ENCODE results near the gene SIGLEC15.

Gene SIGLEC15

DNA sequence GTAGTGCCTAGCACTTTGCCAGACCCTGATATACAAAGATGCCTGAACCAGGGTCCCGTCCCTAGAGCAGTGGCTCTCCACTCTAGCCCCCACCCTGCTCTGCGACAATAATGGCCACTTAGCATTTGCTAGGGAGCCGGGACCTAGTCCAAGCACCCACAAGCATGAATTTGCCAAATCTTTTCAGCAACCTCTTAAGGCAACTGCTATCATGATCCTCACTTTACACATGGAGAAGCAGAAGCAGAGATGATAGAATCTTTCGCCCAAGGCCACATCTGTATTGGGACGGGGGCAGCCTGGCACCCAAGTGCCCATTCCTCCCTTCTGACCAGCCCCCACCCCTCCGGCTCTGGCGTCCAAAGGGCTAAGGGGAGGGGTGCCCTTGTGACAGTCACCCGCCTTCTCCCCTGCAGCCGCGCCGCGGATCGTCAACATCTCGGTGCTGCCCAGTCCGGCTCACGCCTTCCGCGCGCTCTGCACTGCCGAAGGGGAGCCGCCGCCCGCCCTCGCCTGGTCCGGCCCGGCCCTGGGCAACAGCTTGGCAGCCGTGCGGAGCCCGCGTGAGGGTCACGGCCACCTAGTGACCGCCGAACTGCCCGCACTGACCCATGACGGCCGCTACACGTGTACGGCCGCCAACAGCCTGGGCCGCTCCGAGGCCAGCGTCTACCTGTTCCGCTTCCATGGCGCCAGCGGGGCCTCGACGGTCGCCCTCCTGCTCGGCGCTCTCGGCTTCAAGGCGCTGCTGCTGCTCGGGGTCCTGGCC is 13.0 kb downstream of the SIGLEC15 start:
- Histone ChIP-seq H3K4me3 (replicated peaks; ENCODE audit: low read depth, low read length) (no peak overlapping the region), H3K27me3 (replicated peaks; ENCODE audit: control insufficient read depth, insufficient read depth, low read length) (no peaks in the 10 kb centered on the region; the same call in 1 of the 2 replicates), H3K36me3 (ENCODE audit: control insufficient read depth, insufficient read depth, low read length) (no peaks in the 10 kb centered on the region)
- DNase-seq (ENCODE audit: extremely low read depth, insufficient read length), result no peak
- TF ChIP-seq, protein P1, sequence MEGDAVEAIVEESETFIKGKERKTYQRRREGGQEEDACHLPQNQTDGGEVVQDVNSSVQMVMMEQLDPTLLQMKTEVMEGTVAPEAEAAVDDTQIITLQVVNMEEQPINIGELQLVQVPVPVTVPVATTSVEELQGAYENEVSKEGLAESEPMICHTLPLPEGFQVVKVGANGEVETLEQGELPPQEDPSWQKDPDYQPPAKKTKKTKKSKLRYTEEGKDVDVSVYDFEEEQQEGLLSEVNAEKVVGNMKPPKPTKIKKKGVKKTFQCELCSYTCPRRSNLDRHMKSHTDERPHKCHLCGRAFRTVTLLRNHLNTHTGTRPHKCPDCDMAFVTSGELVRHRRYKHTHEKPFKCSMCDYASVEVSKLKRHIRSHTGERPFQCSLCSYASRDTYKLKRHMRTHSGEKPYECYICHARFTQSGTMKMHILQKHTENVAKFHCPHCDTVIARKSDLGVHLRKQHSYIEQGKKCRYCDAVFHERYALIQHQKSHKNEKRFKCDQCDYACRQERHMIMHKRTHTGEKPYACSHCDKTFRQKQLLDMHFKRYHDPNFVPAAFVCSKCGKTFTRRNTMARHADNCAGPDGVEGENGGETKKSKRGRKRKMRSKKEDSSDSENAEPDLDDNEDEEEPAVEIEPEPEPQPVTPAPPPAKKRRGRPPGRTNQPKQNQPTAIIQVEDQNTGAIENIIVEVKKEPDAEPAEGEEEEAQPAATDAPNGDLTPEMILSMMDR (IDR thresholded peaks at IDR 0.05; ENCODE audit: insufficient read depth, low read length, poor library complexity, severe bottlenecking), result no peak

DNA sequence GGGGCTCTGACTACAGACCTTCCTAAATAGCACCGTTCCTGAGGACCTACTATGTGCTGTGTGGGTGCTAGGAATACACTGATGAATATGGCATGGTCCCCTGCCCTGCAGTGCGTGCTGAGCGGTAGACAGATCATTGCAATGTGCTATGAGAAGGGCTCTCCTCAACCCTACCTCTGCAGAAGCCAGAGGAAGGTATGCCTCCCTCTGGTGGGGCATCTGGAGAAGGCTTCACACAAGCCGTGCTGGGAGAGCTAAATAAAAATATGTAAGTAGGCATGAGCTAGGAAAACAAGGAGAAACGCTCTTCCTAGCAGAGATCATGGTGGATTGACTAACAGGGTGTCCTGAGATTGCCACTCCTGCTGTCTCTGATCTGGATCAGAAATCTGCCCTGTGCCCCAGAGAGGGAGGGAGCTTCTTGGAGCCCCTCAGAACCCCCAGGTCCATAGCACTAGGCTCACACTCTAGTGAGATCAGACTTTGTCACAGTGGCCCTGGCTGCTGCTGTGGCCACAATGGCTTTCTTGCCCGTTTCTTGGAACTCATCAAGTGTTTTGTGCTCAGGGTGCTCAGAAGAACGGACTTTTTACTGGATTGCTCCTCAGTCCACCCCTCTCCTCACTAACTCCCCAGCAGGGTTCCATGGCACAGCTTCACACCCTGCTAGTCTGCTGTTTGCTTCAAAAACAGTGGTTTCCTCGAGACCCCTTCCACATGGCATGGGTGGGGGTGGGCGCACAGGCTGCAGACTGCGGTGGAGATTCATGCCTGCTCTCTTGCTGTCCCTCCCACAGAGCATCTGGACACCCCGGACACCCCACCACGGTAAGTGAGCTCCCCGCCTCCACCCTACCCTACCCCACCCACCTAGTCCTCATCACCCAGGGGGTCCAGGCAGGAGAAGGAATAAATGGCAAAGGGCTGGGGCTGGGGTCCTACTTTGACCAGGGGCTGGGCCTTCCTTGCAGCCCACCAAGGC is 14.2 kb downstream of the SIGLEC15 start:
- no peak for DNase-seq (ENCODE audit: extremely low read depth, insufficient read length)
- H3K36me3 ChIP-seq (ENCODE audit: control insufficient read depth, insufficient read depth, low read length), result no peaks in the 10 kb centered on the region
- TF ChIP-seq, protein P1 (IDR thresholded peaks at IDR 0.05; ENCODE audit: insufficient read depth, low read length, poor library complexity, severe bottlenecking), result peak; percentile 36
- no peaks in the 10 kb centered on the region; the same call in 1 of the 2 replicates for H3K27me3 ChIP-seq (replicated peaks; ENCODE audit: control insufficient read depth, insufficient read depth, low read length)
- H3K4me3 ChIP-seq (replicated peaks; ENCODE audit: low read depth, low read length), result no peak overlapping the region

DNA sequence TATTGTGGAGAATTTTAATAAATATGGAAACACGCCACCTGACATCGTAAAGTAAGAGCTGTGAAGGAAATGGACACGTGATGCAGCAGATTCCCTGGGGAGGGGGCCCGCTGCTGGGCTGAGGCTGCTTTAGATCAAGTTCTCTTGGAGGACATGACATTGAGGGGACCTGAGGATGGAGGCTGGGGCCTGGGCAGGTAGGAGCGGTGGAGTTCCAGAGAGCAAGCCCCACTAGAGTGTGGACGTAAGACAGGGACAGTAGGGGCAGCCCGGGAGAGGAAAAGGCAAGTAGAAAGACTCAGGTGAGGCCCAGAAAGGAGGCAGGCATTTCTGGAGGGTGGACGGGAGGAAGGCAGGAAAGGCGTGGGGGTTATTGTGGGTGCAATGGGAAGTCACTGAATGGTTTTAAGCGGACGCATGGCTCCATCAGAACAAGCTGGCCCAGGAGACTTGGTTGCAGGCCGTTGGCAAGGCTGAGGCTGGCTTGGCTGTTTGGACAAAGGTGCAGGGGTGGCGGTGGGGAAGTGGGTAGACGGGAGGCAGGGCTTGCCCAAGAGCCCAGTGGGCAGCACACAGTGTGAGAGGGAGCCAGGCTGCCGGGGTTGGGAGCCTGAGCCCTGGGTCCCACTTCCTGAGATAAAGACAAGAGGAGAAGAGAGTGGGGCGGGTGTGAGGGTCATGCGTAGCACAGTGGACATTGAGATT is 15.7 kb downstream of the SIGLEC15 start:
- TF ChIP-seq, protein P1 (IDR thresholded peaks at IDR 0.05; ENCODE audit: insufficient read depth, low read length, poor library complexity, severe bottlenecking), result no peak
- H3K36me3 ChIP-seq (ENCODE audit: control insufficient read depth, insufficient read depth, low read length), result no peaks in the 10 kb centered on the region
- H3K27me3 ChIP-seq (replicated peaks; ENCODE audit: control insufficient read depth, insufficient read depth, low read length), result no peaks in the 10 kb centered on the region; the same call in 1 of the 2 replicates
- no peak for DNase-seq (ENCODE audit: extremely low read depth, insufficient read length)
- H3K4me3 ChIP-seq (replicated peaks; ENCODE audit: low read depth, low read length), result no peak overlapping the region

DNA sequence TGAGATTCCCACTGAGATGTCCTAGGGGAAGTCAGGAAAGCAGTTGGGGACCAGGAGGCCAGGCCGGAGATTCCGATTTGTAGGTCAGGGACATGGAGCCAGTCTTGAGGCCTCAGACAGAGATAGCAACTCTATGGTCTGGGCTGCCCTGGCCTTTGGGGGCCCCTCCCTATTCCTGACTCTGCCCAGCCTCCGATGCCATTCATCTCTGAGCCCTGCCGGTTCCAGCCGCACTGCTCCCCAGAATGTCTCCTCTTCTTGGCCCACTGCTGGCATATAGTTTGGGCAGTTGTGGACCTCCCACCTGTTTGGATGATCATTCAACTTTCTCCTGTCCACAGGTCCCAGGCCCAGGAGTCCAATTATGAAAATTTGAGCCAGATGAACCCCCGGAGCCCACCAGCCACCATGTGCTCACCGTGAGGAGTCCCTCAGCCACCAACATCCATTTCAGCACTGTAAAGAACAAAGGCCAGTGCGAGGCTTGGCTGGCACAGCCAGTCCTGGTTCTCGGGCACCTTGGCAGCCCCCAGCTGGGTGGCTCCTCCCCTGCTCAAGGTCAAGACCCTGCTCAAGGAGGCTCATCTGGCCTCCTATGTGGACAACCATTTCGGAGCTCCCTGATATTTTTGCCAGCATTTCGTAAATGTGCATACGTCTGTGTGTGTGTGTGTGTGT is 16.4 kb downstream of the SIGLEC15 start:
- Histone ChIP-seq H3K4me3 (replicated peaks; ENCODE audit: low read depth, low read length) (no peak overlapping the region), H3K36me3 (ENCODE audit: control insufficient read depth, insufficient read depth, low read length) (no peaks in the 10 kb centered on the region), H3K27me3 (replicated peaks; ENCODE audit: control insufficient read depth, insufficient read depth, low read length) (no peaks in the 10 kb centered on the region; the same call in 1 of the 2 replicates)
- TF ChIP-seq, protein P1 (IDR thresholded peaks at IDR 0.05; ENCODE audit: insufficient read depth, low read length, poor library complexity, severe bottlenecking), result no peak
- no peak for DNase-seq (ENCODE audit: extremely low read depth, insufficient read length)

DNA sequence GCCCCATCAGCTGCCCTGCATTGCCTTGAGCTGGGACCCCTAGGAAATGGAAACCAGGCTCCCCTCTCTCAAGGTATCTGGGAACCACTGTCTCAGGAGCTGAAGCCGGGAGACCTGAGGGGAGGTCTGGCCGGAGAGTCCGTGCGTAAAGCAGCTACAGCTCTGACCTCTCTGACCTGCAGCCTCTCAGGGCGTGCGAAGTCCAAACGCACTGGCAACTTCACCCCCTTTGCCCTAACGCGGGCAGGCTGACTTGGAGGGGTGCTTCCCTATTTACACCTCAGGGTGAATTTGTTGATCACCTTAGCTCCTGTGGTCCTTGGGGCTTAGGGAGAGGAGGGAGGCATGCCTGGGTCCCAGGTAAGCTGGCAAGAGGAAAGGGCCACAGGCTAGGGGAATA is 17.5 kb downstream of the SIGLEC15 start:
- TF ChIP-seq, protein P1 (IDR thresholded peaks at IDR 0.05; ENCODE audit: insufficient read depth, low read length, poor library complexity, severe bottlenecking), result no peak
- DNase-seq (ENCODE audit: extremely low read depth, insufficient read length), result no peak
- no peaks in the 10 kb centered on the region for H3K36me3 ChIP-seq (ENCODE audit: control insufficient read depth, insufficient read depth, low read length)
- H3K4me3 ChIP-seq (replicated peaks; ENCODE audit: low read depth, low read length), result no peak overlapping the region
- H3K27me3 ChIP-seq (replicated peaks; ENCODE audit: control insufficient read depth, insufficient read depth, low read length), result no peaks in the 10 kb centered on the region; the same call in 1 of the 2 replicates

All from GM06990 (cell line).